Measurements from ENCODE around the gene MILR1.
"Not testable (repeated sequence)": the region's sequence is repeated elsewhere in the genome, so short reads cannot be mapped to it uniquely, and the experiment has no call there.

Gene MILR1

GRCh38 chr17:64470625-64471024, 21.7 kb downstream of the MILR1 start:
- DNase-seq (ENCODE audit: low read depth in 2 of 2) = no peak

GRCh38 chr17:64471440-64471839, 22.5 kb downstream of the MILR1 start:
- no peak for DNase-seq (ENCODE audit: low read depth in 2 of 2)

GRCh38 chr17:64472564-64472963, 23.6 kb downstream of the MILR1 start:
- DNase-seq (ENCODE audit: low read depth in 2 of 2) = no peak

GRCh38 chr17:64477849-64478248, 28.9 kb downstream of the MILR1 start:
- DNase-seq (ENCODE audit: low read depth in 2 of 2) = no peak

- DNase-seq (ENCODE audit: low read depth in 2 of 2) = no peak
Measured at GRCh38 chr17:64480951-64481350, 32.0 kb downstream of the MILR1 start.

GRCh38 chr17:64484380-64484779, 35.5 kb downstream of the MILR1 start:
- no peak for DNase-seq (ENCODE audit: low read depth in 2 of 2)

- DNase-seq (ENCODE audit: low read depth in 2 of 2) = no peak
Measured at GRCh38 chr17:64488301-64488700, 39.4 kb downstream of the MILR1 start.

- peak; percentile 28 to 29 for DNase-seq (ENCODE audit: low read depth in 2 of 2)
Measured at GRCh38 chr17:64491034-64491860, 42.3 kb downstream of the MILR1 start.

- DNase-seq (ENCODE audit: low read depth in 2 of 2) = no peak
Measured at GRCh38 chr17:64491994-64492393, 43.1 kb downstream of the MILR1 start.

GRCh38 chr17:64492481-64493109, 43.7 kb downstream of the MILR1 start:
- no peak for DNase-seq (ENCODE audit: low read depth in 2 of 2)

GRCh38 chr17:64494121-64494520, 45.2 kb downstream of the MILR1 start:
- DNase-seq (ENCODE audit: low read depth in 2 of 2) = no peak

- not testable (repeated sequence) for DNase-seq (ENCODE audit: low read depth in 2 of 2)
Measured at GRCh38 chr17:64495300-64495699, 46.4 kb downstream of the MILR1 start.

- no peak for DNase-seq (ENCODE audit: low read depth in 2 of 2)
Measured at GRCh38 chr17:64496348-64496785, 47.5 kb downstream of the MILR1 start.

GRCh38 chr17:64496786-64497564, 48.1 kb downstream of the MILR1 start, which contains the start of gene POLG2:
Gene POLG2 (minus strand): TSS chr17:64497054. CDS start chr17:64496968, 86 bp downstream.
- DNase-seq (ENCODE audit: low read depth in 2 of 2) = peak; percentile 92 to 93

- DNase-seq (ENCODE audit: low read depth in 2 of 2) = peak in 1 of 2 donors; percentile 31
Measured at GRCh38 chr17:64497565-64498035, 48.7 kb downstream of the MILR1 start.

GRCh38 chr17:64498308-64499203, 49.6 kb downstream of the MILR1 start:
- no peak for DNase-seq (ENCODE audit: low read depth in 2 of 2)

GRCh38 chr17:64499805-64500486, 51.0 kb downstream of the MILR1 start:
- no peak for DNase-seq (ENCODE audit: low read depth in 2 of 2)

- no peak for DNase-seq (ENCODE audit: low read depth in 2 of 2)
Measured at GRCh38 chr17:64500487-64500859, 51.6 kb downstream of the MILR1 start.

GRCh38 chr17:64500862-64501765, 52.2 kb downstream of the MILR1 start:
- DNase-seq (ENCODE audit: low read depth in 2 of 2) = no peak

All from activated CD4-positive, alpha-beta T cell treated with anti-CD3 and anti-CD28 coated beads for 24 hours (primary cell).